ENCODE measurements around the gene ZC3H14.
A peak's percentile ranks its signal among the peaks of the same experiment; 100 is the strongest.

GRCh38 chr14:88559852-88560251 is 3.0 kb upstream of the ZC3H14 start:
- TF ChIP-seq CTCF (IDR thresholded peaks at IDR 0.05) (peak in 11 of 12 donors; percentile 5 to 55 (median 37)), POLR2A (IDR thresholded peaks at IDR 0.05) (no peak)

Data from heart left ventricle (tissue), 13 donors.